EH (cell line): ENCODE data around the gene AGPAT2.

ENCODE experiments used
- DNase-seq: peaks from one replicate; pipeline ENCODE4 v3.0.0-alpha.2; 2015; ENCODE audit warnings: low read depth

The AGPAT2 gene

GRCh38 chr9:136687721-136688223 lies 515 bp upstream of the AGPAT2 start:
- no peak for DNase-seq

GRCh38 chr9:136686534-136686793 lies 793 bp downstream of the AGPAT2 start:
- DNase-seq, result no peak

GRCh38 chr9:136685790-136686533 lies 1.3 kb downstream of the AGPAT2 start:
- peak; percentile 29 for DNase-seq

GRCh38 chr9:136685216-136685615 lies 2.0 kb downstream of the AGPAT2 start:
- no peak for DNase-seq

GRCh38 chr9:136684799-136685198 lies 2.5 kb downstream of the AGPAT2 start:
- no peak for DNase-seq

GRCh38 chr9:136684339-136684738 lies 2.9 kb downstream of the AGPAT2 start:
- no peak for DNase-seq

- no peak for DNase-seq
Measured at GRCh38 chr9:136683755-136684154, 3.5 kb downstream of the AGPAT2 start.

GRCh38 chr9:136683173-136683745 lies 4.0 kb downstream of the AGPAT2 start:
- no peak for DNase-seq

GRCh38 chr9:136682710-136683109 lies 4.5 kb downstream of the AGPAT2 start:
- no peak for DNase-seq

- no peak for DNase-seq
Measured at GRCh38 chr9:136681945-136682699, 5.1 kb downstream of the AGPAT2 start.

GRCh38 chr9:136681029-136681428 lies 6.2 kb downstream of the AGPAT2 start:
- no peak for DNase-seq

- no peak for DNase-seq
Measured at GRCh38 chr9:136679431-136679941, 7.8 kb downstream of the AGPAT2 start.

- DNase-seq, result no peak
Measured at GRCh38 chr9:136678624-136679023, 8.6 kb downstream of the AGPAT2 start.

GRCh38 chr9:136678034-136678433 lies 9.2 kb downstream of the AGPAT2 start:
- DNase-seq, result no peak

- DNase-seq, result no peak
Measured at GRCh38 chr9:136676920-136677686, 10.2 kb downstream of the AGPAT2 start.

- no peak for DNase-seq
Measured at GRCh38 chr9:136676297-136676794, 10.9 kb downstream of the AGPAT2 start.

GRCh38 chr9:136675477-136676296 lies 11.6 kb downstream of the AGPAT2 start:
- no peak for DNase-seq

GRCh38 chr9:136674786-136675349 lies 12.4 kb downstream of the AGPAT2 start:
- no peak for DNase-seq

GRCh38 chr9:136673975-136674785 lies 13.1 kb downstream of the AGPAT2 start:
- no peak for DNase-seq
